Colonic mucosa (tissue), 4 donors: ENCODE data around the gene RPS5. TPM values are rescaled to one million over a fixed set of nuclear protein-coding genes. Genes with fewer than 3 reads are reported as not detected.

ENCODE experiments used
- DNase-seq: peaks from one replicate; pipeline ENCODE4 v3.0.0-alpha.2; 2020
- H3K27ac ChIP-seq: fragments of 200-600 bp; one replicate; pipeline ENCODE4 v1.8.0; 2021
- H3K27me3 ChIP-seq: fragments of 200-600 bp; one replicate; pipeline ENCODE4 v1.8.0; 2021
- H3K36me3 ChIP-seq: fragments of 200-600 bp; one replicate; pipeline ENCODE4 v1.8.0; 2021
- H3K4me1 ChIP-seq: fragments of 200-600 bp; one replicate; pipeline ENCODE4 v1.8.0; 2021; ENCODE audit warnings: mild to moderate bottlenecking
- H3K4me3 ChIP-seq: fragments of 200-600 bp; one replicate; pipeline ENCODE4 v1.8.0; 2021
- H3K9ac ChIP-seq, 2 donors: one replicate each; pipeline ENCODE4 v1.7.0; 2013; ENCODE audit warnings: control low read depth in 2 of 2, low read depth in 2 of 2, low read length in 2 of 2
- H3K9me3 ChIP-seq: fragments of 200-600 bp; one replicate; pipeline ENCODE4 v1.8.0; 2021
- intact Hi-C: fragments of 100-400 bp; cut with DNase I; formaldehyde crosslinking; loops from one replicate; pipeline ENCODE4 v1.14.1; 2022
- total RNA-seq, 2 donors: library from RNA; stranded (reverse); fragmentation: NEBNext Ultra II Directional in 1 of 2; extraction: Animal tissue kit (Norgen Biotek cat#: 25700) in 1 of 2; gene quantifications; one replicate each; pipeline ENCODE4 v1.2.1, GENCODE V29; 2021
- TF ChIP-seq, protein P1 (sequence below): fragments of 200-600 bp; IDR thresholded peaks from one replicate; pipeline ENCODE4 v1.8.0; 2022; ENCODE audit warnings: antibody characterized with exemption, mild to moderate bottlenecking
- donor health status: healthy.
- donor health status: DM: no; HTN: no; CAD: no.
- donor health status: DM: no; HTN: no; CAD: no.

RPS5 gene
- total RNA-seq, 2 donors from 2014 or later = 781 to 884 TPM

DNA sequence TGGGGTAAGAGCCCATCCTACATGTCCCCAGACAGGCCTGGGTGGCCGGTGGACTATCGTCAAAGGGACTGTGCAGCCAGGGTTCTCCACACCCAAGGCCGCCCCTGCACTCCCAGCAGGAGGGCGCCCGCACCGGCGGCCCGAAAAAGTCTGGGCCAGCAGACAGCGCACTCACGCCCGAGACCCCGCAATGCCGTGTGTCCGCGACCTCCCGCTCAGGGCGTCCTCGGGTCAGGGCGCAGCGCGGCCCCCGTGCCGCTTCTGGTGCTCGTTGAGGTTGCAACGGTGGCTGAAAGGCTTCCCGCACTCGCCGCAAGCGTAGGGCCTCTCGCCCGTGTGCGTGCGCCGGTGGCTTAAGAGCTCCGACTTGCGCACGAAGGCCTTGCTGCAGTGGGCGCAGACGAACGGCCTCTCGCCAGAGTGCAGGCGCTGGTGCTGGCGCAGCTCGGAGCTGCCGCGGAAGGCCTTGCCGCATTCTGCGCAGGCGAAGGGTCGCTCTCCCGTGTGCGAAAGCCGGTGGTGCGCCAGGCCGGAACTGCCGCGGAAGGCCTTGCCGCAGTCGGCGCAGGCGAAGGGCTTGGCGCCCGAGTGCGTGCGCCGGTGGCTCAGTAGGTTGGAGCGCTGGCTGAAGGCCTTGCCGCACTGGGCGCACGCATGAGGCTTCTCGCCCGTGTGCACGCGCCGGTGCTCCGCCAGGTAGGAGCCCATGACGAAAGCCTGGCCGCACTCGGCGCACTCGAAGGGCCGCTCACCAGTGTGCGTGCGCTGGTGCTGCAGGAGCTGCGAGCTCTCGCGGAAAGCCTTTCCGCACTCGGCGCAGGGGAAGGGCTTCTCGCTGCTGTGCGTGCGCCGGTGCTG, 30.9 kb upstream of the RPS5 start:
- no peak overlapping the region for H3K27ac ChIP-seq
- H3K36me3 ChIP-seq = no peaks in the 10 kb centered on the region
- peaks cover 5% of the 10 kb centered on the region for H3K27me3 ChIP-seq
- no peaks in the 10 kb centered on the region for H3K4me1 ChIP-seq
- TF ChIP-seq, protein P1, sequence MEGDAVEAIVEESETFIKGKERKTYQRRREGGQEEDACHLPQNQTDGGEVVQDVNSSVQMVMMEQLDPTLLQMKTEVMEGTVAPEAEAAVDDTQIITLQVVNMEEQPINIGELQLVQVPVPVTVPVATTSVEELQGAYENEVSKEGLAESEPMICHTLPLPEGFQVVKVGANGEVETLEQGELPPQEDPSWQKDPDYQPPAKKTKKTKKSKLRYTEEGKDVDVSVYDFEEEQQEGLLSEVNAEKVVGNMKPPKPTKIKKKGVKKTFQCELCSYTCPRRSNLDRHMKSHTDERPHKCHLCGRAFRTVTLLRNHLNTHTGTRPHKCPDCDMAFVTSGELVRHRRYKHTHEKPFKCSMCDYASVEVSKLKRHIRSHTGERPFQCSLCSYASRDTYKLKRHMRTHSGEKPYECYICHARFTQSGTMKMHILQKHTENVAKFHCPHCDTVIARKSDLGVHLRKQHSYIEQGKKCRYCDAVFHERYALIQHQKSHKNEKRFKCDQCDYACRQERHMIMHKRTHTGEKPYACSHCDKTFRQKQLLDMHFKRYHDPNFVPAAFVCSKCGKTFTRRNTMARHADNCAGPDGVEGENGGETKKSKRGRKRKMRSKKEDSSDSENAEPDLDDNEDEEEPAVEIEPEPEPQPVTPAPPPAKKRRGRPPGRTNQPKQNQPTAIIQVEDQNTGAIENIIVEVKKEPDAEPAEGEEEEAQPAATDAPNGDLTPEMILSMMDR = no peak
- intact Hi-C loops = no loop called here
- H3K9ac ChIP-seq = peak overlapping the region in 1 of 2 donors; percentile 14
- no peak for DNase-seq
- H3K9me3 ChIP-seq = no peaks in the 10 kb centered on the region
- peak overlapping the region; percentile 15 for H3K4me3 ChIP-seq

DNA sequence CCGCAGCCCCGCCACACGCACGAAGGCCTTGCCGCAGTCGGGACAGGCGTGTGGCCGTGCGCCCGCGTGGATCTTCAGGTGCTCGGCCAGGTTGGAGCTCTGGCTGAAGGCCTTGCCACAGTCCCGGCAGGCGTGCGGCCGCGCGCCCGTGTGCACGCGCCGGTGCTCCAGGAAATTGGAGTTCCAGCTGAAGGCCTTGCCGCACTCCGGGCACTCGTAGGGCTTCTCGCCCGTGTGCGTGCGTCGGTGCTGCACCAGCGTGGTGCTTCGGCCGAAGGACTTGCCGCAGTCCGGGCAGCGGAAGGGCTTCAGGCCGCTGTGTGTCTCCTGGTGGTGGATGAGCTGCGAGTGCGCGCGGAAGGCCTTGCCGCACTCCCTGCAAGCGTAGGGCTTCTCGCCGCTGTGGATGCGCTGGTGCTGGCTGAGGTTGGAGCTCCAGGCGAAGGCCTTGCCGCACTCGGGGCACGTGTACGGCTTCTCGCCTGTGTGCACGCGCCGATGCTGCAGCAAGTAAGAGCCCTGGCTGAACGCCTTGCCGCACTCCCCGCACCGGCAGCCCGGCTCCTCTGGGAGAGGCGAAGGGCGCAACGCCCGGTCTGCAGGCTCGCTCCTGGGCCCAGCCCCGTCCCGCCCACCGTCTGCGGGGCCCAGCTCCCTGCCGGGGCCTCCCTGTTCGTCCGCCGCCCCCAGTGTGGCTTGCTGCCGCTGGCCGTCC, 30.1 kb upstream of the RPS5 start:
- no peak overlapping the region for H3K9ac ChIP-seq

DNA sequence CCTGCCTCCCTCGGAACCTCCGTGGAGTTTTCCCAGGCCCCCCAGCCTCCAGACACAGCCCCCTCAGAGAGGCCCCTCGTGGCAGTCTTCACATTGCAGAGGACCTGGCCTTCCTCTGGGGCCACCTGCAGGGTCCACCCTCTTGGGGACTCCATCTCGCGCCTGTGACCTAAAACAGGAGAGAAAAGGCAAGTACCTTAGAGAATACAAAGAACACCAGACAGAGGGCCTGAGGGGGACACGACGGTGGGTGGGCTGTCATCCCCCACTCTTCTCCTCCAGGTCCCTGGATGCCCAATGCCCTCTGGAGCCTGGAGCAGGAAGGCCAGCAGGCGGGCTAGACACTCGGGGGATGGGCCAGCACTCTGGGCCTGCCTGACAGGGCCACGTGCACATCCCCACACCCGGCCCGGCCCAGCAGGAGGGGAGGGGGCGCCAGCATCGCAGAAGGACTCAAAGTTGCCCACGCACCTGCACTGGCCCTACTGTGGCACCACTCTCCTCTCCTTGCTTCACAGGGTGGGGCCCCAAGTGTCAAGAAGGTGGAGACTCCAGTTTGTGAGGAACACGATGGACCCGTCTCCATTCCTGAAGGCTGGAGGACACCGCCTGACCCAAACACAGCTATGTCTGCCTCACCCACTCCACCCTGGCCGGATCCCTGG, 29.5 kb upstream of the RPS5 start:
- H3K9ac ChIP-seq = no peak overlapping the region
- peaks cover 5% of the 10 kb centered on the region for H3K27me3 ChIP-seq
- no peak for DNase-seq
- TF ChIP-seq, protein P1 = no peak
- H3K36me3 ChIP-seq = no peaks in the 10 kb centered on the region
- no peak overlapping the region for H3K27ac ChIP-seq
- intact Hi-C loops = no loop called here
- H3K4me3 ChIP-seq = no peak overlapping the region
- H3K4me1 ChIP-seq = peaks cover 3% of the 10 kb centered on the region
- H3K9me3 ChIP-seq = no peaks in the 10 kb centered on the region

More for the DNA sequence above, 30.1 kb upstream of the RPS5 start:
- no peaks in the 10 kb centered on the region for H3K36me3 ChIP-seq
- no peaks in the 10 kb centered on the region for H3K9me3 ChIP-seq
- H3K27me3 ChIP-seq = peaks cover 5% of the 10 kb centered on the region
- peaks cover 3% of the 10 kb centered on the region for H3K4me1 ChIP-seq
- intact Hi-C loops = no loop called here
- no peak for DNase-seq
- H3K4me3 ChIP-seq = peak overlapping the region; percentile 15
- TF ChIP-seq, protein P1 = no peak
- H3K27ac ChIP-seq = no peak overlapping the region

DNA sequence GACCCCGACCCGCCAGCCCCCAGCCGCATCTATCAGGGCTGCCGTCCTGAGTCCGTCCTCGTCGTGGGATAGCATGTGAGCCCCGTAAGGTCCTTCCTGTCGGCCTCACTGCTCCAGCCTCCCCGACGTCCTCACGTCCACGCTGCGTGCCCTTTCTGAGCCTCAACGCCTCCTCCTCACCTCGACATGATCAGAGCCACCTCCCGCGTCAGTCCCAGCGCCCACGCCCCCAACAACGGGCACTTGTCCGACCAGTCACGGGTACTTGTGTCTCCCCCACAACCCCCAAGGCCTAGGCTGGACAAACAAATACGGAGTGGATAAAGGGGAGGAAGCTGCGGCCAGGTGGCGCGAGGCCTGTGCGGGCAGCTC, 25.2 kb upstream of the RPS5 start:
- no peak for DNase-seq
- H3K27ac ChIP-seq = peak overlapping the region; percentile 84
- H3K9me3 ChIP-seq = no peaks in the 10 kb centered on the region
- H3K4me1 ChIP-seq = peaks cover 3% of the 10 kb centered on the region
- no peaks in the 10 kb centered on the region for H3K36me3 ChIP-seq
- H3K4me3 ChIP-seq = peak overlapping the region; percentile 54
- TF ChIP-seq, protein P1 = no peak
- H3K27me3 ChIP-seq = no peaks in the 10 kb centered on the region
- intact Hi-C loops = loop anchor here (2.0 kb wide), 1 partner anchor 19 kb away; the partner anchor contains the start of gene ZNF837
- peak overlapping the region; percentile 92 to 97 for H3K9ac ChIP-seq

DNA sequence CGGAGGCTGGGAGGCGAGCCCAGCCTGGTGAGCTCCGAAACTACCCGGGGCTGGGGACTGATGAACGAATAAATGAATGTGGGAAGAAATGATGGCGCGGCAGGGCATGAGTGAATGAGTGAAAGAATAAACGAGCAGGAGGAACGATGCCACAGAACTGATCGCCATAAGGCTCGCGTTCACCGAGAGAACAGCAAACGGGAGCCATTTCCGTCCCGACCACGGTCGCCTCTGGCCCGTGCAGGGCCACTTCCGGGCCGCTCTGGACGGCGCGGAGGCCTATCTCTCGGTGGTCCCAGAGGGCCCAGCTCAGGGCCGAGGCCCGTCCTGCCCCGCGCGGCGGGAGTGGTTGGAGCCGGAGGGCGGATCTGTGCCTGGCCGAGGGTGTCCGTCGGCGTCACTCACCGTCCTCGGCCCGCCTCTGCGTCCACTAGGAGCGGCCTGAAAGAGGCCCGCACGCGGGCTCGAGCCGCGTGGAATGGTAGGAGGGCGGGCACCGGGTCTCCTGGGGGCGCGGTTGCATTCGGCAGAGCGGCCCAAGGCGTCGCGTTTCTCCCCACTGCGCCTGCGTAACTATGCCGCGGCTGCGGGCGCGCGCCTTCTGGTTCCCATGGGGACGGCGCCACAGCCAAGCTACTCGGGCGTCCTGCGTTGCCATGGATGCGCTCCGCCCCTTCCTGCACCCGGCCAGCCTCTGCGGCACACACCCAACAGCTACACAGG, 24.6 kb upstream of the RPS5 start, which contains the start of gene ZNF497:
Gene ZNF497 (minus strand): TSS at position 480 of the 723 bp plus-strand sequence. CDS start 5,116 bp downstream, outside the sequence.
- H3K9me3 ChIP-seq = no peaks in the 10 kb centered on the region
- TF ChIP-seq, protein P1 = no peak
- peak within 1 kb of the TSS; percentile 54 for H3K4me3 ChIP-seq
- H3K36me3 ChIP-seq = no peaks in the 10 kb centered on the region
- no peaks in the 10 kb centered on the region for H3K27me3 ChIP-seq
- H3K4me1 ChIP-seq = peaks cover 3% of the 10 kb centered on the region
- H3K27ac ChIP-seq = peak within 1 kb of the TSS; percentile 84
- peak within 1 kb of the TSS; percentile 92 to 97 for H3K9ac ChIP-seq
- peak; percentile 98 for DNase-seq
- intact Hi-C loops = loop anchor here (2.0 kb wide), 1 partner anchor 18 kb away; the partner anchor contains the start of gene ZNF837
